ENCODE results near the gene MBD2. TPM values are rescaled to one million over a fixed set of nuclear protein-coding genes. Genes with fewer than 3 reads are reported as not detected.
"Not testable (repeated sequence)": the region's sequence is repeated elsewhere in the genome, so short reads cannot be mapped to it uniquely, and the experiment has no call there.

Gene MBD2
- total RNA-seq, 1 donor from 2014 or later: 26.7 TPM

- no peak for DNase-seq
Measured at GRCh38 chr18:54233747-54234146, 9.3 kb upstream of the MBD2 start.

GRCh38 chr18:54233228-54233625 is 8.8 kb upstream of the MBD2 start:
- DNase-seq: peak; percentile 87

GRCh38 chr18:54232485-54233227 is 8.2 kb upstream of the MBD2 start:
- peak; percentile 27 for DNase-seq

GRCh38 chr18:54229421-54230059 is 5.1 kb upstream of the MBD2 start:
- no peak for DNase-seq

GRCh38 chr18:54228364-54228763 is 3.9 kb upstream of the MBD2 start:
- no peak for DNase-seq

GRCh38 chr18:54223568-54224241 is 764 bp downstream of the MBD2 start:
- DNase-seq: peak; percentile 88

- DNase-seq: no peak
Measured at GRCh38 chr18:54222922-54223567, 1.4 kb downstream of the MBD2 start.

GRCh38 chr18:54220406-54220805 is 4.1 kb downstream of the MBD2 start:
- DNase-seq: no peak

GRCh38 chr18:54218803-54219202 is 5.7 kb downstream of the MBD2 start:
- not testable (repeated sequence) for DNase-seq

- no peak for DNase-seq
Measured at GRCh38 chr18:54218299-54218698, 6.2 kb downstream of the MBD2 start.

- DNase-seq: no peak
Measured at GRCh38 chr18:54217624-54218023, 6.8 kb downstream of the MBD2 start.

GRCh38 chr18:54215069-54215468 is 9.4 kb downstream of the MBD2 start:
- no peak for DNase-seq

GRCh38 chr18:54210463-54210862 is 14.0 kb downstream of the MBD2 start:
- no peak for DNase-seq

- DNase-seq: peak; percentile 19
Measured at GRCh38 chr18:54209471-54210180, 14.8 kb downstream of the MBD2 start.

GRCh38 chr18:54206447-54206846 is 18.0 kb downstream of the MBD2 start:
- DNase-seq: no peak

- no peak for DNase-seq
Measured at GRCh38 chr18:54205959-54206358, 18.5 kb downstream of the MBD2 start.

GRCh38 chr18:54205448-54205847 is 19.0 kb downstream of the MBD2 start:
- not testable (repeated sequence) for DNase-seq

- no peak for DNase-seq
Measured at GRCh38 chr18:54204883-54205282, 19.6 kb downstream of the MBD2 start.

- DNase-seq: no peak
Measured at GRCh38 chr18:54203914-54204313, 20.6 kb downstream of the MBD2 start.

GRCh38 chr18:54202851-54203250 is 21.6 kb downstream of the MBD2 start:
- DNase-seq: no peak

- no peak for DNase-seq
Measured at GRCh38 chr18:54197747-54198411, 26.6 kb downstream of the MBD2 start.

- no peak for DNase-seq
Measured at GRCh38 chr18:54193786-54194185, 30.7 kb downstream of the MBD2 start.
